ENCODE data around the gene LONRF2.

The LONRF2 gene

DNA sequence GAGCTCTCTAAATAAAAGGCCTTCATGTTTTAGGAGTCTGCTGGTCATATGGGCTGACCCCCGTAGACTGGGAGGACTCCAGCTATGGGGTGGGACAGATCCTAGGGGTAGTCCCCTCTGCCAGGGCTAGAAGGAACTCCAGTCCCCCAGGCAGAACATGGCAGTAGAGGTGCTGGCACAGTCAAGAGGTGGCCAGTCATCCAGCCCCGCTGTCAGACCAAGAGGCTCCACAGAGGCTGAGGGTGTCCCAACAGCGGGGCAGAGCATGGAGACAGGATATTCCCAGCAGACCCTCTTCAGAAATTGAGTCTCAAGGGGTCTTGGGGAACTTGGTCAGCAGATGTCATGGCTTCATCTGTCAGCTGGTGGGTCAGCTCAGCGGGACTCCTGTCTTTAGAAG, 76.6 kb downstream of the LONRF2 start:
- TF ChIP-seq CTCF (IDR thresholded peaks at IDR 0.05) = no peak
- peaks cover 0 to 8% (median 2%) of the 10 kb centered on the region in 4 donors for H3K4me1 ChIP-seq
- no peaks in the 10 kb centered on the region for H3K36me3 ChIP-seq
- no peak for DNase-seq
- no peak overlapping the region for H3K27ac ChIP-seq
- H3K27me3 ChIP-seq = no peaks in the 10 kb centered on the region
- intact Hi-C loops (cut with DNase I; ENCODE audit: low total_unique reads) = no loop called here
- H3K4me3 ChIP-seq = no peak overlapping the region
- no peaks in the 10 kb centered on the region for H3K9me3 ChIP-seq

DNA sequence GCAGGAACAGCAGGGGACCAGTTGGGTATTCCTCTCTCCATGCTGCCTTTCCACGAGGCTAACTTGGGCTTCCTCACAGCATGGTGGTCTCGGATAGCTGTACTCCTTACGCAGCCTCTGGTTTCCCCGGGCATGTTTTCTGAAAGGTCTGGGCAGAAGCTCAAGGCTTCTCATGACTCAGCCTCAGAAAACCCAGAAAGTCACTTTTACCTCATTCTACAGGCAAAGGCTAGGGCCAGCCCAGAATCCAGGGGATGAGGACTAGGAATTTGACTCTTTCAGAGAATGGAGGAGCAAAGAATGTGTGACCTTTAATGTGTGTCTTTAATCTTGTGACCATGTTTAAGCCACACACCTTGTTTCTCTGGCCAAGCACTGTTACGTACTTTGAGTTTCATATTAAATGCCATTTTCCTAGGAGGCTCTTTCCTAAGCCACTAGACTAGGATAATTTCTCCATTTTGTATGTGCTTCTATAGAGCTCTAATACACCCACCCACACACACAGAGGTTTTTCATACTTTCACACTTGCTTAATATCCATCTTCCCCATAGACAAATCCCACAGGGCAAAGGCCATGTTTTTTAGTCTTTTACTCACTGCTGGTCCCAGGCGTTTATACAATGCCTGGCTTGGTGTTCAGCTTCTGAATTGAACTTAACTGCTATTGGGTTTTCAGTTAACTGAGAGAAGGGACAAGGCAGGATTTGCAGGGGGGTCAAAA, 77.3 kb downstream of the LONRF2 start:
- H3K36me3 ChIP-seq = no peaks in the 10 kb centered on the region
- no peak for DNase-seq
- H3K4me3 ChIP-seq = no peak overlapping the region
- peaks cover 0 to 8% (median 2%) of the 10 kb centered on the region in 4 donors for H3K4me1 ChIP-seq
- intact Hi-C loops (cut with DNase I; ENCODE audit: low total_unique reads) = loop anchor here (5.0 kb wide), 1 partner anchor 688 kb away; no protein-coding TSS in a partner anchor
- H3K27me3 ChIP-seq = no peaks in the 10 kb centered on the region
- no peak overlapping the region for H3K27ac ChIP-seq
- TF ChIP-seq CTCF (IDR thresholded peaks at IDR 0.05) = no peak
- no peaks in the 10 kb centered on the region for H3K9me3 ChIP-seq

- no peaks in the 10 kb centered on the region for H3K9me3 ChIP-seq
- DNase-seq = no peak
- intact Hi-C loops (cut with DNase I; ENCODE audit: low total_unique reads) = loop anchor here (5.0 kb wide), 1 partner anchor 686 kb away; no protein-coding TSS in a partner anchor
- TF ChIP-seq CTCF (IDR thresholded peaks at IDR 0.05) = no peak
- no peak overlapping the region for H3K27ac ChIP-seq
- H3K36me3 ChIP-seq = no peaks in the 10 kb centered on the region
- H3K4me3 ChIP-seq = no peak overlapping the region
- H3K4me1 ChIP-seq = peaks cover 0 to 8% (median 2%) of the 10 kb centered on the region in 4 donors
- no peaks in the 10 kb centered on the region for H3K27me3 ChIP-seq
These were observed 78.7 kb downstream of the LONRF2 start for GRCh38 chr2:100243631-100244030.

- Histone ChIP-seq H3K27me3 (no peaks in the 10 kb centered on the region), H3K36me3 (no peaks in the 10 kb centered on the region), H3K4me1 (peaks cover 0 to 8% (median 2%) of the 10 kb centered on the region in 4 donors), H3K4me3 (no peak overlapping the region), H3K27ac (no peak overlapping the region), H3K9me3 (no peaks in the 10 kb centered on the region)
- intact Hi-C loops (cut with DNase I; ENCODE audit: low total_unique reads) = loop anchor here (5.0 kb wide), 1 partner anchor 686 kb away; no protein-coding TSS in a partner anchor
- DNase-seq = peak; percentile 52 to 77
- peak; percentile 62 to 75 for TF ChIP-seq CTCF (IDR thresholded peaks at IDR 0.05)
These were observed 79.2 kb downstream of the LONRF2 start for GRCh38 chr2:100242891-100243619.

- no peak for TF ChIP-seq CTCF (IDR thresholded peaks at IDR 0.05)
- Histone ChIP-seq H3K9me3 (no peaks in the 10 kb centered on the region), H3K27me3 (no peaks in the 10 kb centered on the region), H3K4me1 (peaks cover 0 to 8% (median 2%) of the 10 kb centered on the region in 4 donors), H3K27ac (no peak overlapping the region), H3K36me3 (no peaks in the 10 kb centered on the region), H3K4me3 (no peak overlapping the region)
- DNase-seq = no peak
- intact Hi-C loops (cut with DNase I; ENCODE audit: low total_unique reads) = loop anchor here (5.0 kb wide), 1 partner anchor 685 kb away; no protein-coding TSS in a partner anchor
These were observed 79.8 kb downstream of the LONRF2 start for GRCh38 chr2:100242476-100242875.

All from tibial artery (tissue), 4 donors.